RWPE1 (cell line): ENCODE data around the gene PIK3CD.

Experiments used
- CTCF ChIA-PET: fragments of 350-600 bp; sonication (Branson Sonifier 250); formaldehyde crosslinking; extraction: SDS; loops from one replicate; lab custom pipeline; 2021; lab: Yijun Ruan, JAX
- POLR2A ChIA-PET: fragments of 400-600 bp; formaldehyde crosslinking; extraction: SDS; loops from one replicate; lab custom pipeline; 2020; ENCODE audit warnings: antibody characterized with exemption; ENCODE audit not compliant: low non-redundant PET; lab: Yijun Ruan, JAX
- DNase-seq: peaks from one replicate; pipeline ENCODE4 v3.0.0; 2012; ENCODE audit warnings: low spot score
- H3K27ac ChIP-seq: fragments of 450-650 bp; 2 replicates; pipeline ENCODE4 v1.5.1; 2017
- TF ChIP-seq, protein P1 (sequence below): fragments of 450-650 bp; conservative IDR thresholded peaks from 2 replicates; pipeline ENCODE4 v1.5.1; 2017; ENCODE audit warnings: low read depth, mild to moderate bottlenecking

PIK3CD gene

DNA sequence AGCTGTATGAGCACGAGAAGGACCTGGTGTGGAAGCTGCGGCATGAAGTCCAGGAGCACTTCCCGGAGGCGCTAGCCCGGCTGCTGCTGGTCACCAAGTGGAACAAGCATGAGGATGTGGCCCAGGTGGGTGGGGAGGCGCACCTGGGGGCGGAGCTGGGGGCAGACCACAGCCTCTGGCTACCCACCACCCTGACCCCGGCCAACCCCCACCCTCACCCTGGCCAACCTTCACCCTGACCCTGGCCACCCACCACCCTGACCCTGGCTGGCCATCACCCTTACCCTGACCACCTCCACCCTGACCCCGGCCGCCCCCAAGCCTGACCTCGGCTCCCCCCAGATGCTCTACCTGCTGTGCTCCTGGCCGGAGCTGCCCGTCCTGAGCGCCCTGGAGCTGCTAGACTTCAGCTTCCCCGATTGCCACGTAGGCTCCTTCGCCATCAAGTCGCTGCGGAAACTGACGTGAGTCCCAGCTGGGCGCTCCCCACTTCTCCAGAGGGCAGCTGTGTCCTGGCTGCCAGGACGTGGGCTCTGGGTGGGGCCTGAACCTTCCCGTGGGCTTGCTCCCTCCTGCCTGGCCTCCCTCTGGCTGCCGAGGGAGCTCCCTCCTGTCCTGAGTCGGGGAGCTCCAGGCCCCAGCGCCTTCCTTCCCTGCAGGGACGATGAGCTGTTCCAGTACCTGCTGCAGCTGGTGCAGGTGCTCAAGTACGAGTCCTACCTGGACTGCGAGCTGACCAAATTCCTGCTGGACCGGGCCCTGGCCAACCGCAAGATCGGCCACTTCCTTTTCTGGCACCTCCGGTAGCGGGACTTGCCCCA, 69.5 kb downstream of the PIK3CD start:
- ChIA-PET POLR2A (no interaction called here), CTCF (interaction anchor here (0.6 to 0.8 kb wide), 7 partner anchors 69 to 1706 kb away, joined by 3 to 4 read pairs (median 3); partner anchors contain the start of gene PIK3CD)
- no peak for DNase-seq
- H3K27ac ChIP-seq = no peak overlapping the region
- TF ChIP-seq, protein P1, sequence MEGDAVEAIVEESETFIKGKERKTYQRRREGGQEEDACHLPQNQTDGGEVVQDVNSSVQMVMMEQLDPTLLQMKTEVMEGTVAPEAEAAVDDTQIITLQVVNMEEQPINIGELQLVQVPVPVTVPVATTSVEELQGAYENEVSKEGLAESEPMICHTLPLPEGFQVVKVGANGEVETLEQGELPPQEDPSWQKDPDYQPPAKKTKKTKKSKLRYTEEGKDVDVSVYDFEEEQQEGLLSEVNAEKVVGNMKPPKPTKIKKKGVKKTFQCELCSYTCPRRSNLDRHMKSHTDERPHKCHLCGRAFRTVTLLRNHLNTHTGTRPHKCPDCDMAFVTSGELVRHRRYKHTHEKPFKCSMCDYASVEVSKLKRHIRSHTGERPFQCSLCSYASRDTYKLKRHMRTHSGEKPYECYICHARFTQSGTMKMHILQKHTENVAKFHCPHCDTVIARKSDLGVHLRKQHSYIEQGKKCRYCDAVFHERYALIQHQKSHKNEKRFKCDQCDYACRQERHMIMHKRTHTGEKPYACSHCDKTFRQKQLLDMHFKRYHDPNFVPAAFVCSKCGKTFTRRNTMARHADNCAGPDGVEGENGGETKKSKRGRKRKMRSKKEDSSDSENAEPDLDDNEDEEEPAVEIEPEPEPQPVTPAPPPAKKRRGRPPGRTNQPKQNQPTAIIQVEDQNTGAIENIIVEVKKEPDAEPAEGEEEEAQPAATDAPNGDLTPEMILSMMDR = no peak

DNA sequence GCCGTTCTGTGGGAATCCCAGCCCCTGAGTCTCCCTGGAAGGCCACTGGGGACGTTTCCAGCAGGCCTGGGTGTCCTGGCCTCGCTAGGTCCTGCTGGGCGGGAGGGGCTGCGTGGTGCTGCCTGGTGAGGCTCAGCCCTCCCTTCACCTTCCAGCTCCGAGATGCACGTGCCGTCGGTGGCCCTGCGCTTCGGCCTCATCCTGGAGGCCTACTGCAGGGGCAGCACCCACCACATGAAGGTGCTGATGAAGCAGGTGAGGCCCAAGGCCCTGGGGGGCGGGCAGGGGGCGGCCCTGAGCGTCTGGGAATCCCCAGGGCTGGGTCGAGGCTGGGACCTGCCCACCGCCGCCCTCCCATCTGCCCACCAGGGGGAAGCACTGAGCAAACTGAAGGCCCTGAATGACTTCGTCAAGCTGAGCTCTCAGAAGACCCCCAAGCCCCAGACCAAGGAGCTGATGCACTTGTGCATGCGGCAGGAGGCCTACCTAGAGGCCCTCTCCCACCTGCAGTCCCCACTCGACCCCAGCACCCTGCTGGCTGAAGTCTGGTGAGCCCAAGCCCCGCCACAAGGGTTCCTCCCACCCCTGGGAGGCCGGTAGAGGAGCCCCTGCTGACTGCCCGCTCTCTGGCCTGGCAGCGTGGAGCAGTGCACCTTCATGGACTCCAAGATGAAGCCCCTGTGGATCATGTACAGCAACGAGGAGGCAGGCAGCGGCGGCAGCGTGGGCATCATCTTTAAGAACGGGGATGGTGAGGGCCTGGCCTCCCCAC, 70.3 kb downstream of the PIK3CD start:
- peak; percentile 29 for DNase-seq
- H3K27ac ChIP-seq = no peak overlapping the region
- POLR2A ChIA-PET = no interaction called here
- TF ChIP-seq, protein P1 = peak; percentile 47; the same call in 1 of the 2 replicates
- CTCF ChIA-PET = interaction anchor here (0.6 to 0.8 kb wide), 6 partner anchors 95 to 1707 kb away, joined by 3 to 4 read pairs (median 3); no protein-coding TSS in a partner anchor

DNA sequence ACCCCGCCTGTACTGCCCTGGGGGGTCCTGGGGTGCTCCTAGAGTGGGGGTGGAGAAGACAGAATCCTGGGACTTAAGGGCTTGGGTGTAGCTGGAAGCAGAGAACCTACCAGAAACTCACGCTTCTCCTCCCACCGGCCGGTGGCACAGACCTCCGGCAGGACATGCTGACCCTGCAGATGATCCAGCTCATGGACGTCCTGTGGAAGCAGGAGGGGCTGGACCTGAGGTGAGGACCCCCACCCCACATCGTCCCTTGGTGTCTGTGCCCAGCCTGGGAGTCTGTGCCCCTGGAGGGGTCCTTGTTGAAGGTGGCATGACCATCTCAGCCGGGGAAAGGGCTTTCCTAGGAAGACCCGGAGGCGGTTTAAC, 70.8 kb downstream of the PIK3CD start:
- no peak for DNase-seq
- POLR2A ChIA-PET = no interaction called here
- no peak overlapping the region for H3K27ac ChIP-seq
- TF ChIP-seq, protein P1 = no peak
- CTCF ChIA-PET = interaction anchor here (0.7 kb wide), 1 partner anchor 1602 kb away, joined by 3 read pairs; no protein-coding TSS in a partner anchor

DNA sequence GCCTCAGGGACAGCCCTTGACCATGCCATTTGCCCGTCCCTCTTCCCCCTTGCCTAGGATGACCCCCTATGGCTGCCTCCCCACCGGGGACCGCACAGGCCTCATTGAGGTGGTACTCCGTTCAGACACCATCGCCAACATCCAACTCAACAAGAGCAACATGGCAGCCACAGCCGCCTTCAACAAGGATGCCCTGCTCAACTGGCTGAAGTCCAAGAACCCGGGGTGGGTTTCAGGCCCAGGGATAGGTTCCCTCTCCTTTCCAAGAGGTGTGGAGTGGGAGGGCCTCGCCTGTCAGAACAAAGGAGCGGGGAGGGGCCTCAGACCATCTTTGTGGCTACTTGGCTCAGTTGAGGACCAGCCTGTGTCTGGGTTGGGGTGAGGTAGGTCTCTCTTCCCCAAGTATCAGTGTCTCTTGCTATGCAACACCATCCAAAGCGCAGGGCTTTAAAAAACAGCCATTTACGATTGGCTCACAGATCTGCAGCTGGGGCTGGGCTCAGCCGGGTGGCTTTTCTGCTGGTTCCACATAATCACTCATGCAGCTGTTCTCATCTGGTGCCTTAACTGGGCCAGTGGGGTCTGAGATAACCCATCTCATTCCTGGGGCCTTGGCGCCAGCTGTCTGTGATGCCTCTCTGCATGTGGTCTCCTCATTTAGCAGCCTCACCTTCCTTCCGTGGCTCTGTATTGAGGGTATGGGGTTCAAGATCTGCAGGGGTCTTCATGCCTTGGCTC, 71.7 kb downstream of the PIK3CD start:
- DNase-seq = no peak
- ChIA-PET POLR2A (no interaction called here), CTCF (interaction anchor here (0.6 kb wide), 1 partner anchor 544 kb away, joined by 3 read pairs; no protein-coding TSS in a partner anchor)
- no peak overlapping the region for H3K27ac ChIP-seq
- TF ChIP-seq, protein P1 = no peak

DNA sequence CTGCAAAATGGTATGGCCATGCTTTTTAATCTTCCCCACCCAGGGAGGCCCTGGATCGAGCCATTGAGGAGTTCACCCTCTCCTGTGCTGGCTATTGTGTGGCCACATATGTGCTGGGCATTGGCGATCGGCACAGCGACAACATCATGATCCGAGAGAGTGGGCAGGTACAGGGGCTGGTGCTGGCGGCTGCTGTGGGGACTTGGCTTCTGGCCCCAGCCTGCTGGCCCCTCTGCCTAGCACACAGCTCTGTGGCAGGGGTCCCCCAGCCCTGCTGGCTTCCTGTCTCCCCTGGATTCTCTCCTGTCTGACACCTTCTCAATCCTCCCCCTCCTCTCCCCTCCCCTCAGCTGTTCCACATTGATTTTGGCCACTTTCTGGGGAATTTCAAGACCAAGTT, 72.4 kb downstream of the PIK3CD start:
- TF ChIP-seq, protein P1 = no peak
- ChIA-PET CTCF (interaction anchor here (0.6 kb wide), 1 partner anchor 545 kb away, joined by 3 read pairs; no protein-coding TSS in a partner anchor), POLR2A (no interaction called here)
- no peak for DNase-seq
- peak overlapping the region; percentile 46; the same call in 1 of the 2 replicates for H3K27ac ChIP-seq
